T-cell (primary cell): ENCODE measurements around the gene FAM117B. TPM values are rescaled to one million over a fixed set of nuclear protein-coding genes. Genes with fewer than 3 reads are reported as not detected.

Experiments used
- ATAC-seq, 4 experiments: fragments of 200-7000 bp in 3 of 4; fragments of 150-1000 bp in 1 of 4; cut with Tn5 transposase; replicated peaks in 1 of 4; 1 replicate in 3 of 4; 2 replicates in 1 of 4; pipeline ENCODE4 v1.10.0; 2021; ENCODE audit warnings: moderate library complexity in 3 of 4, mild to moderate bottlenecking in 2 of 4, moderate number of reproducible peaks in 1 of 4
- CTCF ChIA-PET, 2 donors: fragments of 300-600 bp; sonication (Branson Sonifier 250); formaldehyde crosslinking; loops; one replicate each; lab custom pipeline; 2022; ENCODE audit warnings: antibody characterized with exemption in 2 of 2; lab: Charles Lee
- POLR2A ChIA-PET, 2 donors: fragments of 300-600 bp; sonication (Branson Sonifier 250); formaldehyde crosslinking; loops; one replicate each; lab custom pipeline; 2022; ENCODE audit warnings: antibody characterized with exemption in 2 of 2; lab: Charles Lee
- DNase-seq, 35 experiments: peaks; one replicate each; pipeline versions ENCODE4 v3.0.0 to v3.0.0-alpha.2; 2013 to 2023
- H3K27ac ChIP-seq: one replicate; pipeline ENCODE4 v1.5.1; 2013; ENCODE audit warnings: low read length
- H3K27me3 ChIP-seq, 2 experiments: replicated peaks in 1 of 2; 1 replicate in 1 of 2; 2 replicates in 1 of 2; pipeline versions ENCODE4 v1.6.1 to v1.7.0; 2013; ENCODE audit warnings: low read length in 1 of 2, mixed read lengths in 1 of 2; ENCODE audit not compliant: control insufficient read depth in 2 of 2, insufficient read depth in 2 of 2; ENCODE audit errors: extremely low read depth in 1 of 2
- H3K36me3 ChIP-seq, 2 donors: 1 replicate in 1 of 2; 2 replicates in 1 of 2; pipeline versions ENCODE4 v1.6.1 to v1.7.0; 2013; ENCODE audit warnings: low read length in 1 of 2; ENCODE audit not compliant: control insufficient read depth in 2 of 2, insufficient read depth in 1 of 2; ENCODE audit errors: extremely low read depth in 1 of 2
- H3K4me1 ChIP-seq, 2 experiments: 1 replicate in 1 of 2; 2 replicates in 1 of 2; pipeline versions ENCODE4 v1.6.1 to v1.7.0; 2013; ENCODE audit warnings: low read length in 2 of 2, mixed read lengths in 1 of 2; ENCODE audit not compliant: insufficient read depth in 2 of 2, control insufficient read depth in 1 of 2; ENCODE audit errors: extremely low read depth in 1 of 2
- H3K4me3 ChIP-seq, 2 donors: 1 replicate in 1 of 2; 2 replicates in 1 of 2; pipeline versions ENCODE4 v1.5.1 to v1.7.0; 2013; ENCODE audit warnings: mild to moderate bottlenecking in 2 of 2, low read length in 1 of 2, moderate library complexity in 1 of 2; ENCODE audit not compliant: control insufficient read depth in 1 of 2; ENCODE audit errors: extremely low read depth in 1 of 2
- H3K9me3 ChIP-seq: 2 replicates; pipeline ENCODE4 v1.7.0; 2013
- H3K27ac Mint-ChIP-seq, 2 donors: one replicate each; pipeline ENCODE4 v1.8.0; 2020 to 2021; ENCODE audit warnings: mild to moderate bottlenecking in 2 of 2, mixed read lengths in 2 of 2
- H3K27me3 Mint-ChIP-seq, 2 donors: one replicate each; pipeline ENCODE4 v1.8.0; 2021 to 2022; ENCODE audit warnings: mixed read lengths in 2 of 2
- H3K36me3 Mint-ChIP-seq: one replicate; pipeline ENCODE4 v1.8.0; 2021; ENCODE audit warnings: mixed read lengths
- H3K4me1 Mint-ChIP-seq, 3 donors: one replicate each; pipeline ENCODE4 v1.8.0; 2020 to 2022; ENCODE audit warnings: mixed read lengths in 3 of 3, mild to moderate bottlenecking in 1 of 3
- H3K4me3 Mint-ChIP-seq, 3 donors: one replicate each; pipeline ENCODE4 v1.8.0; 2020 to 2022; ENCODE audit warnings: mild to moderate bottlenecking in 3 of 3, mixed read lengths in 3 of 3, moderate library complexity in 3 of 3
- H3K9me3 Mint-ChIP-seq, 3 donors: one replicate each; pipeline ENCODE4 v1.8.0; 2020 to 2022; ENCODE audit warnings: mixed read lengths in 3 of 3
- WGBS: methylation state at CpG from one replicate; pipeline ENCODE4 v1.1.5; 2013; ENCODE audit warnings: missing lambda C conversion rate; ENCODE audit not compliant: insufficient coverage; 5-methylcytosine and 5-hydroxymethylcytosine counted together
- total RNA-seq, 35 experiments: library from RNA in 6 of 35; stranded (reverse) in 6 of 35; fragments of 120-200 nt in 1 of 35; gene quantifications; one replicate each; pipeline versions ENCODE4 v1.2.1 to v1.2.4 and lab custom pipeline; 2013 to 2026

FAM117B gene
- total RNA-seq, 5 donors from 2014 or later (not counting 1 experiment from before 2014, with no cell fraction given), result 23.6 to 44.0 (median 28.4) TPM

DNA sequence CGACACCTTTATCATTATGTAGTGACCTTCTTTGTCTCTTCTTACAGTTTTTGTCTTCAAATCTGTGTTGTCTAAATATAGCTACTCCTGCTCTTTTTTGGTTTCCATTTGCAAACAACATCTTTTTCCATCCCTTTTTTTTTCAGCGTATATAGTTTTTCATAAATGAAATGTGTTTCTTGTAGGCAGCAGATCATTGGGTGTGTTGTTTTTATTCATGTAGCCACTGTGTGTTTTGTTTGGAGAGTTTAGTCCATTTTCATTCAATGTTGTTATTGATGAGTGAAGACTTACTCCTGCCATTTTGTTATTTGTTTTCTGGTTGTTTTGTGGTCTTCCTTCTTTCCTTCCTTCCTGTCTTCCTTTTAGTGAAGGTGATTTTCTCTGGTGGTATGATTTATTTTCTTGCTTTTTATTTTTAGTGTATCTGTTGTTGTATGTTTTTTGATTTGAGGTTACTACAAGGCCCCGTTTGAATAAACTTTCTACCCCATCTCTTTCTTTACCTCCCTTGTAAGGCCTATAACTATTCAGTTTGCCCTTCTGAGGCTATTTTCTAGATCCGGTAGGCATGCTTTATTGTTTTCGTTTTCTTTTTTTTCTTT lies 81.4 kb downstream of the FAM117B start:
- Mint-ChIP-seq H3K4me1 (peaks cover 58 to 68% (median 58%) of the 10 kb centered on the region in 3 donors), H3K4me3 (peak overlapping the region in 1 of 3 donors; percentile 22), H3K9me3 (peaks cover 5 to 33% (median 20%) of the 10 kb centered on the region in 3 donors), H3K27ac (peak overlapping the region in 1 of 2 donors; percentile 55), H3K27me3 (no peaks in the 10 kb centered on the region), H3K36me3 (peaks cover 35% of the 10 kb centered on the region)
- DNase-seq (no peak), ATAC-seq (no peak)
- Histone ChIP-seq H3K27me3 (no peaks in the 10 kb centered on the region), H3K9me3 (peaks cover 9% of the 10 kb centered on the region), H3K27ac (no peak overlapping the region), H3K36me3 (no peaks in the 10 kb centered on the region), H3K4me1 (peaks cover 11% of the 10 kb centered on the region in 2 experiments), H3K4me3 (no peak overlapping the region)
- no CpG with 5 or more reads among the region's 5 CpGs for WGBS
- CTCF ChIA-PET, result interaction anchor here in 1 of 2 donors (0.6 kb wide), 1 partner anchor 69 kb away, joined by 3 read pairs; no protein-coding TSS in a partner anchor
- POLR2A ChIA-PET, result no interaction called here

DNA sequence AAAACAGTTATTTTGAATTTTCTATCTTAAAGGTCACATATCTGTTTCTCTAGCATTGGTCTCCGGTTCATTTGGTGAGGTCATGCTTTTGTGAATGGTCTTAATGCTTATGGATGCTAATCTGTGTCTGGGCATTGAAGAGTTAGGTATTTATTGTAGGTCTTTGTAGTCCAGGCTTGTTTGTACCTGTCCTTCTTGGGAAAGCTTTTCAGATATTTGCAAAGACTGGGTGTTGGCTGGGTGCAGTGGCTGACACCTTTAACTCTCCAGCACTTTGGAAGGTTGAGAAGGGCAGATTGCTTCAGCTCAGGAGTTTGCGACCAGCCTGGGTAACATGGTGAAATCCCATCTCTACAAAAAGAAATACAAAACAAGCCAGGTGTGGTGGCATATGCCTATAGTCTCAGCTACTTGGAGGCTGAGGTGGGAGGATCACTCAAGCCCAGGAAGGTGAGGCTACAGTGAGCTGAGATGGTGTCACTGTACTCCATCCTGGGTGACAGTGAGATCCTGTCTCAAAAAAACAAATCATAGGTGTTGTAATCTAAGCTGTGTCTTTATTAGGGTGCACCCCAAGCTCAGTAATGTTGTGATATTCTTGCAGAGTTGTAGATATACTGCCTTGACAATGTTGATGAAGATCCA lies 82.3 kb downstream of the FAM117B start:
- H3K27ac ChIP-seq, result no peak overlapping the region
- H3K27me3 ChIP-seq, result no peaks in the 10 kb centered on the region
- POLR2A ChIA-PET, result no interaction called here
- Mint-ChIP-seq H3K4me1 (peaks cover 50 to 60% (median 59%) of the 10 kb centered on the region in 3 donors), H3K36me3 (peaks cover 28% of the 10 kb centered on the region), H3K27me3 (no peaks in the 10 kb centered on the region), H3K27ac (peak overlapping the region in 1 of 2 donors; percentile 55), H3K9me3 (peaks cover 5 to 25% (median 18%) of the 10 kb centered on the region in 3 donors), H3K4me3 (no peak overlapping the region)
- no peak overlapping the region for H3K4me3 ChIP-seq
- ATAC-seq (no peak), DNase-seq (no peak)
- WGBS, result no CpG with 5 or more reads among the region's 2 CpGs
- H3K9me3 ChIP-seq, result peaks cover 9% of the 10 kb centered on the region
- no peaks in the 10 kb centered on the region for H3K36me3 ChIP-seq
- CTCF ChIA-PET, result interaction anchor here (0.5 to 0.6 kb wide), 2 partner anchors 200 to 967 kb away, joined by 3 to 4 read pairs; no protein-coding TSS in a partner anchor
- peaks cover 11% of the 10 kb centered on the region in 2 experiments for H3K4me1 ChIP-seq

DNA sequence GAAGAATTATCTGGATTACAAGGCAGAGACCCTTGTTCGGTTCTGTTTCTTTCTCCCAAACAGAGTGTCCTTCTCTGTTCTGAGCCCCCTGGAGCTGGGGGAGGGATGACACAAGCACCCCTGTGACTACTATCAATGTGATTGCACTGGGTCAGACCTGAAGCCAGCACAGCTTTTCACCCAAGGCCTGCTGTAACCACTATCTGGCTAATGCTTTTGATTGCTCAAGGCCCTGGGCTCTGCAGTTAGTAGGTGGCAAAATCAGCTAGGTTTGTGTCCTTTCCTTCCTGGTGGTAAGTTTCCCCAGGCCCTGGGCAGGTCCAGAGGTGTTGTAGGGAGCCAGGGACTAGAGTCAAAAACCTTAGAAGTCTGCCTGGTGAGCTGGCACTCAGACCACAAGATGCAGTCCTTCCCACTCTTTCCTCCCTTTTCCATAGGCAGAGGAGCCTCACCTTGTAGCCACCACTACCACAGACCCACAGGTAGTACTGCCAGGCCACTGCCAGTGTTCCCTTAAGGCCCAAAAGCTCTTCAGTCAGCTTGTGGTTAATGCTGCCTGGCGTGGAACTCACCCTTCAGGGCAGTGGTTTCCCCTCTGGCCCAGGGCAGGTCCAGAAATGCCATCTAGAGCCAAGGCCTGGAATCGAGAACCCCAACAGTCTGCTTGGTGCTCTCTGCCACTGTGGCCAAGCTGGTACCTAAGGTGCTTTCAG lies 83.0 kb downstream of the FAM117B start:
- H3K4me1 ChIP-seq, result peaks cover 11% of the 10 kb centered on the region in 2 experiments
- peak overlapping the region in 1 of 3 donors; percentile 50 for H3K4me3 Mint-ChIP-seq
- no peaks in the 10 kb centered on the region for H3K27me3 ChIP-seq
- peaks cover 0 to 2% of the 10 kb centered on the region in 2 donors for H3K36me3 ChIP-seq
- peaks cover 25% of the 10 kb centered on the region for H3K36me3 Mint-ChIP-seq
- no peaks in the 10 kb centered on the region for H3K27me3 Mint-ChIP-seq
- no peak overlapping the region for H3K27ac ChIP-seq
- peaks cover 52 to 62% (median 58%) of the 10 kb centered on the region in 3 donors for H3K4me1 Mint-ChIP-seq
- DNase-seq, result no peak
- no peak overlapping the region for H3K4me3 ChIP-seq
- ChIA-PET POLR2A (no interaction called here), CTCF (interaction anchor here in 1 of 2 donors (0.6 to 0.7 kb wide), 2 partner anchors 9 to 201 kb away, joined by 3 to 4 read pairs; no protein-coding TSS in a partner anchor)
- H3K9me3 Mint-ChIP-seq, result peaks cover 5 to 20% (median 13%) of the 10 kb centered on the region in 3 donors
- H3K27ac Mint-ChIP-seq, result peak overlapping the region; percentile 4 to 49
- WGBS, result 62% methylated on average over 3 of the region's 3 CpGs
- peaks cover 9% of the 10 kb centered on the region for H3K9me3 ChIP-seq
- no peak for ATAC-seq

- H3K36me3 Mint-ChIP-seq, result peaks cover 17% of the 10 kb centered on the region
- Histone ChIP-seq H3K27ac (no peak overlapping the region), H3K4me3 (no peak overlapping the region), H3K27me3 (no peaks in the 10 kb centered on the region), H3K9me3 (peaks cover 6% of the 10 kb centered on the region), H3K4me1 (peaks cover 11 to 16% of the 10 kb centered on the region in 2 experiments), H3K36me3 (peaks cover 0 to 2% of the 10 kb centered on the region in 2 donors)
- ChIA-PET CTCF (no interaction called here), POLR2A (interaction anchor here in 1 of 2 donors (0.6 kb wide), 1 partner anchor 168 kb away, joined by 7 read pairs; no protein-coding TSS in a partner anchor)
- no peaks in the 10 kb centered on the region for H3K27me3 Mint-ChIP-seq
- H3K4me1 Mint-ChIP-seq, result peaks cover 51 to 65% (median 58%) of the 10 kb centered on the region in 3 donors
- ATAC-seq (no peak), DNase-seq (no peak)
- 80% methylated on average over 1 of the region's 4 CpGs for WGBS
- peaks cover 5 to 12% (median 11%) of the 10 kb centered on the region in 3 donors for H3K9me3 Mint-ChIP-seq
- H3K4me3 Mint-ChIP-seq, result peak overlapping the region in 1 of 3 donors; percentile 50
- peak overlapping the region; percentile 29 to 49 for H3K27ac Mint-ChIP-seq
Observed at GRCh38 chr2:202718614-202719013, 83.8 kb downstream of the FAM117B start.

GRCh38 chr2:202720226-202720625 lies 85.5 kb downstream of the FAM117B start:
- ChIA-PET POLR2A (interaction anchor here in 1 of 2 donors (0.6 kb wide), 1 partner anchor 23 kb away, joined by 3 read pairs; no protein-coding TSS in a partner anchor), CTCF (no interaction called here)
- Histone ChIP-seq H3K27ac (no peak overlapping the region), H3K27me3 (no peaks in the 10 kb centered on the region), H3K36me3 (peaks cover 0 to 7% of the 10 kb centered on the region in 2 donors), H3K9me3 (peaks cover 6% of the 10 kb centered on the region), H3K4me3 (no peak overlapping the region), H3K4me1 (peaks cover 11 to 17% of the 10 kb centered on the region in 2 experiments)
- DNase-seq (no peak), ATAC-seq (no peak)
- Mint-ChIP-seq H3K4me3 (no peak overlapping the region), H3K27me3 (no peaks in the 10 kb centered on the region), H3K36me3 (peaks cover 20% of the 10 kb centered on the region), H3K27ac (no peak overlapping the region), H3K4me1 (peaks cover 55 to 70% (median 57%) of the 10 kb centered on the region in 3 donors), H3K9me3 (peaks cover 5 to 12% (median 11%) of the 10 kb centered on the region in 3 donors)
- no CpG with 5 or more reads among the region's 2 CpGs for WGBS

DNA sequence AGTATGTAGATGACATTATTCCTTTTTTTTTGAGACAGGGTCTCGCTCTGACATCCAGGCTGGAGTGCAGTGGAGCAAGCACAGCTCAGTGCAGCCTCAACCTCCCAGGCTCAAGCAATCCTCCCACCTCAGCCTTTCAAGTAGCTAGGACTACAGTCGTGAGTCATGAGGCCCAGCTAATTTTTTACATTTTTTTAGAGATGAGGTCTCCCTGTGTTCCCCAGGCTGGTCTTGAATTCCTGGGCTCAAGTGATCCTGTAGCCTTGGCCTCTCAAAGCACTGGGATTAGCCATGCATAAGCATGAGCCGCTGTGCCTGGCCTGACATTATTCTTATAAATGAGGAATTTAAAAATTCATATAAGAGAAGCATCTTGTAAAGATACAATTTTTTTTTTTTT lies 86.9 kb downstream of the FAM117B start:
- WGBS, result 80% methylated on average over 1 of the region's 3 CpGs
- Mint-ChIP-seq H3K4me3 (no peak overlapping the region), H3K4me1 (peaks cover 50 to 71% (median 62%) of the 10 kb centered on the region in 3 donors), H3K27me3 (no peaks in the 10 kb centered on the region), H3K36me3 (peaks cover 22% of the 10 kb centered on the region), H3K9me3 (peaks cover 3 to 4% (median 4%) of the 10 kb centered on the region in 3 donors), H3K27ac (no peak overlapping the region)
- peaks cover 11 to 17% of the 10 kb centered on the region in 2 experiments for H3K4me1 ChIP-seq
- CTCF ChIA-PET, result no interaction called here
- H3K4me3 ChIP-seq, result no peak overlapping the region
- no peak overlapping the region for H3K27ac ChIP-seq
- H3K9me3 ChIP-seq, result no peaks in the 10 kb centered on the region
- no peaks in the 10 kb centered on the region for H3K27me3 ChIP-seq
- ATAC-seq, result no peak
- peaks cover 0 to 9% of the 10 kb centered on the region in 2 donors for H3K36me3 ChIP-seq
- POLR2A ChIA-PET, result no interaction called here
- DNase-seq, result no peak
